Inflammatory macrophage treated with lipopolysaccharide for 1 hour (primary cell): ENCODE data around the gene TK2.

Experiments used
- DNase-seq, 2 donors: peaks; one replicate each; pipeline ENCODE4 v3.0.0-alpha.2; 2020 to 2022

Gene TK2

GRCh38 chr16:66544016-66544757 lies 5.7 kb downstream of the TK2 start:
- DNase-seq, result peak; percentile 35 to 42

GRCh38 chr16:66543541-66543940 lies 6.4 kb downstream of the TK2 start:
- no peak for DNase-seq

DNA sequence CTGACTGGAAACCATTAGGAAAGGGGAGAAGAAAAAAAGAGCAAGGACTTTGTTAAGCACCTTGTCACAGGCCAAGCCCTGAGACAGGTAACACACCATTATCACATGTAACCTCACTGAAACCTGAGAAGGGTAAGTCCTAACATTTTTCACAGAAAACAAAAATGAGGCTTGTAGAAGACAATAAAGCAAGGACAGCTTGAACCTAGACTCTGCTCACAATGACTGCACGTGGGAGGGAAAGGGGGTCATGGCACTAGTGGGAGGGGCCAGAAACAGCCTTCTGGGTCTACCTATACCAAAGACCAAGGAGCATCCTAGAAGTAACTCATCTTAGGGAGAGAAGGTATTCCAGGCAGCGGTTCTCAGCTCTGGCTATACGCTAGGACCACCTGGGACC lies 7.5 kb downstream of the TK2 start:
- no peak for DNase-seq

DNA sequence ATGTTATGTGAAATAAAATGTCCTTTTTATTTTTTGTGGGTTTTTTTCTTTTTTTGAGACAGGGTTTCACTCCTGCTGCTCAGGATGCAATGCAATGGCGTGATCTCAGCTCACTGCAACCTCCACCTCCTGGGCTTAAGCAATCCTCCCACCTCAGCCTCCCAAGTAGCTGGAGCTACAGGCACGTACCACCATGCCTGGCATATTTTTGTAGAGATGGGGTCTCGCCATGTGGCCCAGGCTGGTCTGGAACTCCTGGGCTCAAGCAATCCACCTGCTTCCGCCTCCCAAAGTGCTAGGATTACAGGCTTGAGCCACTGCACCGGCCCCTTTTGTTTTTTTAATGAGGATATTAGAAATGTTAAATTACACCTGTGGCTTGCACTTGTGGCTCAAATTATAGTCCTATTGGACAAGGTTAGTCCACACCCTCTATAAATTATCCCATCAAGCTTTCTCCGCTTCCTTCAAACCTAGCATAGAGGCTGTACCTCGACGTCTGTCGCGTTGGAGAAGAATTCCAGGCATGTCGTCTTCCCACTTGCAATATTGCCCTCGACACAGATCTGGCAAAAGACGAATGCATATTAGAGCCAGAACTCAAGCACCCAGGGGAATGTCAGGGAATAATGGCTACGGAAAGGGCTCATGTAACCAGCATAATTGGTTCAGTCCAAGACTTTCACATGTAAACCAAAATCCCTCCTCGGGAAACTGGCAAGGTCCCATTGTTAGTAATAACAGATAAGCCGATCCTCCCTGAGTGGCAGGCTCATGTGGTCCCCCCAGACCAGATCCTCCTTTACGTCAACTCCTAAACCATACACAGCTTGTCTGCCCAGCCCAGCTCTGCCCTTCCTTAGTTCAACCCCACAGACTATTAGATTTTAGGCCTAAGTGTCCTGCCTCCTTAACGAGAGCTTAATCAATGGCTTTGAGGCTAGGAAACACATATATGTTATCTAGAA lies 8.2 kb downstream of the TK2 start:
- DNase-seq, result no peak

DNA sequence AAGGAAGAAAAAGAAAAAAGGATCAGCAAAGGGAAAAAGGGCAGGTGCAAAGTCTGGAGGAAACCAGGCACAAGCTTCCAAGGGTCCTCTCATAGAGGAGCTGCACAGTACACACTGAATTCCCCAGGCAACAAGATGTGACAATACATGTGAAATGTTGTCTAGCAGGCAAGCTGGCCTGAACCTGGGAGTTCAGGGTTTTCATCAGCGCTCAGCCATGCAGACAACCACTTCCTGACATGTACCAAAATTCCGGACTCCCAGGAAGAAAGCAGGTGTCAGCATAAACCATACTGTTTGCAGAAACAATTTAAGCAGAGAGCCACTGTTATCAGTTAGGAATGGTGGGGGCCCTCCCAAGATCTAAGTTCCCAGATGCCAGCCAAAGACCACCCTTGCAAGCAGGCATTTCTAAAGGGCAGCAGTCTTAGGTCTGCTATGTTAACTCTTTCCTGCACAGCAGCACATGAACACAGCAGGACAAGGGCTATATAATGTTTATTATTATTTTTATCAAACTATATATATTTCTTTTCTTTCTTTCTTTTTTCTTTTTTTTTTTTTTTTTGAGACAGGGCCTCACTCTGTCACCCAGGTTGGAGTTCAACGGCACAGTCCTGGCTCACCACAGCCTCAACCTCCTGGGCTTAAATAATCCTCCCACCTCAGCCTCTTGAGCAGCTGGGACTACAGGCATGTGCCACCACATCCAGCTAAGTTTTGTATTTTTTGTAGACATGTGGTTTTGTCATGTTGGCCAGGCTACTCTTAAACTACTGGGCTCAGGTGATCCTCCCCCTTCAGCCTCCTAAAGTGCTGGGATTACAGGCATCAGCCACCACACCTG lies 10.1 kb downstream of the TK2 start:
- DNase-seq, result no peak

DNA sequence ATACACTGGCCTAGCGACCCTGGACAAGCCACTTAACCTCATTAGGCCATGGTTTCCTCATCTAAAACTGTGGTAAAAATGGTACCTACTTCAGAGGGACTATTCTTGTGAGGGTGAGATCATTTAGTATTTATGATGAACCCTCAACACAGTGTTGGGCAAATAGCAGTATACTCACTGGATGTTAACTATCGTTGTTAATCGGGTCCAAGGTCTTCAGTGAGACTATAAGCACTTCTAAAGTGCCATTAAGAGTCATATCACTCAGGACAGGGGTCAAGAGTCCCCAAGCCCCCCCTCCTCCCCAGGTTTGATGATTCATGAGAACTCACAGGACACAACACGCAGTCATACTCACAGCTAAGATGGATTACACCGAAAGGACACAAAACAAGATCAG lies 11.0 kb downstream of the TK2 start:
- DNase-seq, result no peak

GRCh38 chr16:66537236-66537635 lies 12.7 kb downstream of the TK2 start:
- DNase-seq, result no peak

GRCh38 chr16:66536525-66536924 lies 13.4 kb downstream of the TK2 start:
- DNase-seq, result no peak

- no peak for DNase-seq
These were observed 15.5 kb downstream of the TK2 start for GRCh38 chr16:66534376-66534799.

DNA sequence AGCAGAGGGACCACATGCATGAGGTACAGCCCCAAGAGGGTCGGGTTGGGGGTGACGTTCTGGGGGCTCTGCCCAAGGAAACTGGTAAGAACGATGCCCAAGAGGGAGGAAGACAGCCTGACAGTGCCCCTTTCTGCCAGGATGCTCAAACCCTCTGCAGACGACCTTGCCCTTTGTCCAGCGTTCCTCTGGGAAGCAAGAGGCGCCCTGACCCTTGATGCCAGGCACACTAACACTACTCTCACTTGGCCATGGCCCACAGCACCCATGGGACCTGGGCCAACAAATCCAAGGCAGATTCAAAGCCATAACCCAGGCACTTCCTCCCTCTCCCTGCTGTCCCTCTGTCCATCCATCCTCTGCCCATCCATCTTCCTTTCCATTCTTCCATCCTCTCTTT lies 20.4 kb downstream of the TK2 start:
- no peak for DNase-seq

- no peak for DNase-seq
These were observed 21.6 kb downstream of the TK2 start for GRCh38 chr16:66528294-66528693.

- DNase-seq, result peak; percentile 81 to 86
These were observed 24.3 kb downstream of the TK2 start for GRCh38 chr16:66525396-66526180.

DNA sequence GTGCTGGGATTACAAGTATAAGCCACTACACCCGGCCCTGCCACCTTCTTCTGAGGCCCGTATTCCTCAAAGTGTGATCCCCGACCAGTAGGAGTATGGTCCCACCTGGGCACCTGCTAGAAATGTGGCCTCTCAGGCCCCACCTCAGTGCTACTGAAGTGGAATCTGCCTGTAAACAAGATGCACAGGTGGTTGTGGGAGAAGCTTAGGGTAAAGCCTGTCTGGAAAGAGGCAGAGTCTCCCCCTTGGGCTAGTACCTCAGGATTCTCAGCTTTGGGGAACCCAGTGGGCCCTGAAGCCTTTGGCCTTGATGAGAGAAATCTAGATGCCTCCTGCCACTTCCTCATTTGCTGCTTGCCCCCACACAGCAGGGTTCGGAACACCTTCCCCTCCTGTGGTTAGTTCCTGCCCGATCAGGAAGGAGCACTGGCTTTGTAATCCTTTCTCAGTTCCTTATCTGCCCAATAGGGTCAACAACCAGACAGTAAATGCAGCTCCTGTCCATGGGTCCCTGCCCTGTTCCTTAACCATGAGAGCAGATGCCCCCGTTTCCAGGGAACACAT lies 25.2 kb downstream of the TK2 start:
- DNase-seq, result peak; percentile 70 to 86

DNA sequence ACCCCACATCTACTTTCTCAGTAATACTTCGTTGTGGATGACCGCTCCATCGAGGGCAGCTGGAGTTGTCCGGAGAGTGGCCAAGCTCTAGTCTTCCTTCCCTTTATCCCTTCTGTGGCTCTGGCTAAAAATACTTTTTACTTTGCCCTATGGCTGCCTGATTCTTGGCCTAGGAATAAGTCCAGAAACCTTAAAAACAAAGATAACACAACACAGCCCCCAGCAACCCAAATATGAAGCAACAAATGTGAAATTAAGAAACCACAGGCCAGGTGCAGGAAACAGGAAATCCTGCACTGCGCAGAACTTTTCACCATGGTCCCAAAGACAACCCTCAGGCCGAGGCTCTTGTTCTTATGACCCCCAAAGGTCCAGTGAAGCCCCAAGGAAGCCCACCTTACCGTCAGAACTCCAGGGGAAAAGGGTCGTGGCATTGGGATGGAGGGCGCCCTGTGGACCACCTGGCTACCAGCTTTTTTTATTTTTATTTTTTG lies 26.0 kb downstream of the TK2 start:
- DNase-seq, result no peak

- no peak for DNase-seq
These were observed 26.9 kb downstream of the TK2 start for GRCh38 chr16:66522816-66523590.

- DNase-seq, result peak; percentile 66 to 89
These were observed 27.8 kb downstream of the TK2 start for GRCh38 chr16:66521951-66522771.

DNA sequence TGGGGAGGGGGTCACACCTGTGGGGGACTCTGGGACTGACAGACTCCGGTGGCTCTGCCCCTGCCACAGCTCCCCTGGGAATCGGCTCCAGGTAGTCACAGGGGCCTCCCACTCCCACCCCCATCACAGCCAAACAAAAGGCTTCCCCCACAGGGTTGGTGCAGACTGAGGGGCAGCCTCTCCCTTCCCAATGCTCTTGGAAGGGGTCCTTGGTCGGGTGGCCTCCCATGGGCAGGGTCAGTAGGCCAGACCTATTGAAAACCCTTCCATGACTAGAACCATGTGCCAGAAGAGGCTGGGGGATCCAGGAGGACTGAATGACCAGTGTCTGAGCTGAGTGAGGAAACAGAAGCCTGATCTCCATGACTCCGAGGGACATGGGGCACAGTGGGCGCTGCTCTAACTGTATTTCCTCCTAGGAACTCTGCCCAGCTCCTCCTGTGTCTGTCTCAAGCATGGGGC lies 28.6 kb downstream of the TK2 start:
- DNase-seq, result peak; percentile 54 to 87

DNA sequence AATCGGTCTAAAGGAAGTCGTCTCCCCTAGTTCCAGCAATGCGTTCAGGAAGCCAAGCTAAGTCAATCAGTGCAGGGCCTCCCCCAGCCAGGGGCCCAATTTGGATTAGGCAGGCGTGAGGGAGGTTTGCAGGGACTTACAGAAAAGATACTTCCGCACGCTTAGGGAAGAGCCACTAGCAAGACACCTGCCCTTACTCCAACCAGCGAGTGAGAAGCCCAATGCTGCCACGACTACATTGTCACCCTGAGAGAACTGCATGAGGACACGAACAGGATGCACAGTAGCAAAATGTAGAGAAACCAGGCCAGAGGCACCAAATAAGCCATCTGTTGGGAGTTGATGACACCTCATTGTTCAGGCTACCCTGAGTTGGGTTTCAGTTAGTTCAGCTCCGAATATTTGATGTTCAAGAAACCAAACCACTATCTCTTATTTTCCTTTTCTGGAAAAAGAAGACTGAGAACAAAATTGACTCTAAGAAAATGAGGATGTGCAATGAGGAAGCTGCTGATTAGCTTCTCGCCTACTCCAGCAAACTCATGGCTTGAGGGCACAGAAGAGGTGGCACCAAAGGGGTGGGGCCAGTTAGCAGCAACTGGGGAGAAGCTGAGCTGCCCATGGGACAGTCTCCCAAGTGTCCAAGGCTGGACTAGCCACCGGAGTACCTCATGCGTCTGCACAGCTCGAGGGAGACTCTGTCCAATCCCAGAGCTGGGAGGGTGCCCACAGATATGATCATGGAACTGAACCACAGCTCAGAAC lies 29.3 kb downstream of the TK2 start:
- DNase-seq, result peak; percentile 83 to 92
